KMS-11 (cell line): ENCODE measurements around the gene ARL6IP4.

Experiments used
- H2AFZ ChIP-seq: fragments of 200-600 bp; sonication (generic); 2 replicates; pipeline ENCODE4 v1.6.1; 2016; ENCODE audit warnings: antibody characterized with exemption, mixed run types, low read depth
- H3K27ac ChIP-seq: fragments of 200-600 bp; sonication (generic); 2 replicates; pipeline ENCODE4 v1.6.1; 2016; ENCODE audit warnings: mild to moderate bottlenecking, mixed run types
- H3K27me3 ChIP-seq: fragments of 200-600 bp; sonication (generic); 2 replicates; pipeline ENCODE4 v1.6.1; 2017; ENCODE audit warnings: mild to moderate bottlenecking, low read depth, mixed run types, moderate library complexity; ENCODE audit not compliant: insufficient read depth
- H3K36me3 ChIP-seq: fragments of 200-600 bp; sonication (generic); 2 replicates; pipeline ENCODE4 v1.6.1; 2017; ENCODE audit warnings: mild to moderate bottlenecking, mixed run types; ENCODE audit not compliant: insufficient read depth
- H3K4me1 ChIP-seq: fragments of 200-600 bp; sonication (generic); 2 replicates; pipeline ENCODE4 v1.6.1; 2016; ENCODE audit warnings: mild to moderate bottlenecking, low read depth, mixed run types; ENCODE audit not compliant: poor library complexity, severe bottlenecking
- H3K4me2 ChIP-seq: fragments of 200-600 bp; sonication (generic); 2 replicates; pipeline ENCODE4 v1.7.0; 2016; ENCODE audit warnings: mild to moderate bottlenecking, mixed run types
- H3K4me3 ChIP-seq: fragments of 200-600 bp; sonication (generic); IDR thresholded peaks from 2 replicates; pipeline ENCODE4 v1.6.1; 2017; ENCODE audit warnings: low read depth, low read length, mixed read lengths; ENCODE audit not compliant: insufficient read depth
- H3K79me2 ChIP-seq: fragments of 200-600 bp; sonication (generic); 2 replicates; pipeline ENCODE4 v1.6.1; 2016; ENCODE audit warnings: low read depth, mixed run types; ENCODE audit not compliant: insufficient read depth
- H3K9ac ChIP-seq: fragments of 200-600 bp; sonication (generic); 2 replicates; pipeline ENCODE4 v1.6.1; 2016; ENCODE audit warnings: mild to moderate bottlenecking, mixed run types
- H4K20me1 ChIP-seq: fragments of 200-600 bp; sonication (generic); 2 replicates; pipeline ENCODE4 v1.6.1; 2016; ENCODE audit warnings: mild to moderate bottlenecking, mixed run types; ENCODE audit not compliant: insufficient read depth
- CTCF ChIP-seq: fragments of 200-600 bp; sonication (generic); conservative IDR thresholded peaks from 2 replicates; pipeline ENCODE4 v1.6.1; 2017; ENCODE audit warnings: low read depth, mild to moderate bottlenecking, antibody characterized with exemption, low read length, moderate library complexity, mixed read lengths

Gene ARL6IP4

GRCh38 chr12:122976648-122976975 is 3.9 kb upstream of the ARL6IP4 start:
- Histone ChIP-seq H4K20me1 (no peaks in the 10 kb centered on the region), H3K36me3 (no peaks in the 10 kb centered on the region), H3K9ac (no peak overlapping the region), H3K4me2 (peak overlapping the region; percentile 89; the same call in 1 of the 2 replicates), H3K4me1 (peaks cover 13% of the 10 kb centered on the region), H3K4me3 (no peak overlapping the region), H3K79me2 (peaks cover 11% of the 10 kb centered on the region; the same call in 1 of the 2 replicates), H2AFZ (no peak overlapping the region), H3K27me3 (no peaks in the 10 kb centered on the region), H3K27ac (no peak overlapping the region)
- TF ChIP-seq CTCF: no peak

- Histone ChIP-seq H2AFZ (no peak overlapping the region), H3K79me2 (peaks cover 11% of the 10 kb centered on the region; the same call in 1 of the 2 replicates), H3K4me1 (peaks cover 13% of the 10 kb centered on the region), H3K9ac (no peak overlapping the region), H4K20me1 (no peaks in the 10 kb centered on the region), H3K4me3 (no peak overlapping the region), H3K27me3 (no peaks in the 10 kb centered on the region), H3K27ac (no peak overlapping the region), H3K36me3 (no peaks in the 10 kb centered on the region), H3K4me2 (no peak overlapping the region)
- no peak for TF ChIP-seq CTCF
Observed at GRCh38 chr12:122977153-122977552, 3.3 kb upstream of the ARL6IP4 start.

- no peaks in the 10 kb centered on the region for H3K27me3 ChIP-seq
- no peak for TF ChIP-seq CTCF
- H3K4me3 ChIP-seq: no peak overlapping the region
- H3K36me3 ChIP-seq: no peaks in the 10 kb centered on the region
- H4K20me1 ChIP-seq: no peaks in the 10 kb centered on the region
- no peak overlapping the region for H2AFZ ChIP-seq
- peaks cover 11% of the 10 kb centered on the region; the same call in 1 of the 2 replicates for H3K79me2 ChIP-seq
- no peak overlapping the region for H3K27ac ChIP-seq
- H3K4me2 ChIP-seq: no peak overlapping the region
- H3K9ac ChIP-seq: no peak overlapping the region
- peaks cover 13% of the 10 kb centered on the region for H3K4me1 ChIP-seq
Observed at GRCh38 chr12:122977655-122978392, 2.7 kb upstream of the ARL6IP4 start.

GRCh38 chr12:122978507-122978955 is 1.9 kb upstream of the ARL6IP4 start:
- H3K4me3 ChIP-seq: no peak overlapping the region
- no peak overlapping the region for H3K9ac ChIP-seq
- TF ChIP-seq CTCF: no peak
- H3K27ac ChIP-seq: no peak overlapping the region
- H3K79me2 ChIP-seq: peaks cover 11% of the 10 kb centered on the region; the same call in 1 of the 2 replicates
- H3K4me1 ChIP-seq: peaks cover 12% of the 10 kb centered on the region
- H3K4me2 ChIP-seq: no peak overlapping the region
- no peaks in the 10 kb centered on the region for H4K20me1 ChIP-seq
- H2AFZ ChIP-seq: no peak overlapping the region
- H3K27me3 ChIP-seq: no peaks in the 10 kb centered on the region
- no peaks in the 10 kb centered on the region for H3K36me3 ChIP-seq
